ENCODE results near the gene DUSP8. TPM values are rescaled to one million over a fixed set of nuclear protein-coding genes. Genes with fewer than 3 reads are reported as not detected.

Gene DUSP8
- total RNA-seq, 4 donors from 2014 or later = 1.9 to 4.8 (median 3.0) TPM

GRCh38 chr11:1536065-1536843 lies 35.8 kb downstream of the DUSP8 start:
- Histone ChIP-seq H3K36me3 (peaks cover 3% of the 10 kb centered on the region), H3K27me3 (no peaks in the 10 kb centered on the region), H3K27ac (no peak overlapping the region), H3K4me3 (no peak overlapping the region), H3K9me3 (no peaks in the 10 kb centered on the region), H3K4me1 (peaks cover 61% of the 10 kb centered on the region)
- no peak for TF ChIP-seq POLR2AphosphoS5 (IDR thresholded peaks at IDR 0.05)
- no peak for TF ChIP-seq EP300 (IDR thresholded peaks at IDR 0.05)
- no peak for TF ChIP-seq CTCF (IDR thresholded peaks at IDR 0.05)
- no peak for TF ChIP-seq POLR2A (IDR thresholded peaks at IDR 0.05)
- no peak for DNase-seq (ENCODE audit: low spot score in 2 of 2)
- WGBS = 60% methylated on average over 16 of the region's 16 CpGs

GRCh38 chr11:1534682-1535081 lies 37.4 kb downstream of the DUSP8 start:
- no peak for TF ChIP-seq EP300 (IDR thresholded peaks at IDR 0.05)
- TF ChIP-seq POLR2AphosphoS5 (IDR thresholded peaks at IDR 0.05) = no peak
- TF ChIP-seq CTCF (IDR thresholded peaks at IDR 0.05) = no peak
- no peak for TF ChIP-seq POLR2A (IDR thresholded peaks at IDR 0.05)
- H3K27ac ChIP-seq = no peak overlapping the region
- DNase-seq (ENCODE audit: low spot score in 2 of 2) = no peak
- WGBS = 67% methylated on average over 14 of the region's 14 CpGs
- no peaks in the 10 kb centered on the region for H3K9me3 ChIP-seq
- H3K36me3 ChIP-seq = peaks cover 3% of the 10 kb centered on the region
- no peak overlapping the region for H3K4me3 ChIP-seq
- H3K27me3 ChIP-seq = no peaks in the 10 kb centered on the region
- H3K4me1 ChIP-seq = peaks cover 75% of the 10 kb centered on the region

GRCh38 chr11:1534171-1534570 lies 37.9 kb downstream of the DUSP8 start:
- Histone ChIP-seq H3K4me1 (peaks cover 80% of the 10 kb centered on the region), H3K27ac (no peak overlapping the region), H3K27me3 (no peaks in the 10 kb centered on the region), H3K4me3 (no peak overlapping the region), H3K36me3 (peaks cover 3% of the 10 kb centered on the region), H3K9me3 (no peaks in the 10 kb centered on the region)
- no peak for TF ChIP-seq POLR2AphosphoS5 (IDR thresholded peaks at IDR 0.05)
- TF ChIP-seq EP300 (IDR thresholded peaks at IDR 0.05) = no peak
- TF ChIP-seq CTCF (IDR thresholded peaks at IDR 0.05) = no peak
- no peak for TF ChIP-seq POLR2A (IDR thresholded peaks at IDR 0.05)
- DNase-seq (ENCODE audit: low spot score in 2 of 2) = no peak
- 72% methylated on average over 6 of the region's 7 CpGs for WGBS

- Histone ChIP-seq H3K36me3 (peaks cover 3% of the 10 kb centered on the region), H3K9me3 (no peaks in the 10 kb centered on the region), H3K4me3 (peak overlapping the region; percentile 5), H3K27ac (peak overlapping the region; percentile 83), H3K4me1 (peaks cover 89% of the 10 kb centered on the region), H3K27me3 (no peaks in the 10 kb centered on the region)
- DNase-seq (ENCODE audit: low spot score in 2 of 2) = no peak
- TF ChIP-seq CTCF (IDR thresholded peaks at IDR 0.05) (no peak), POLR2AphosphoS5 (IDR thresholded peaks at IDR 0.05) (no peak), POLR2A (IDR thresholded peaks at IDR 0.05) (no peak), EP300 (IDR thresholded peaks at IDR 0.05) (no peak)
- WGBS = 78% methylated on average over 4 of the region's 10 CpGs
Observed at GRCh38 chr11:1533342-1533725, 38.7 kb downstream of the DUSP8 start.

GRCh38 chr11:1532606-1533341 lies 39.3 kb downstream of the DUSP8 start:
- no peak for TF ChIP-seq POLR2AphosphoS5 (IDR thresholded peaks at IDR 0.05)
- no peak for TF ChIP-seq CTCF (IDR thresholded peaks at IDR 0.05)
- TF ChIP-seq EP300 (IDR thresholded peaks at IDR 0.05) = no peak
- no peak for TF ChIP-seq POLR2A (IDR thresholded peaks at IDR 0.05)
- H3K36me3 ChIP-seq = peaks cover 3% of the 10 kb centered on the region
- 56% methylated on average over 19 of the region's 20 CpGs for WGBS
- H3K27me3 ChIP-seq = no peaks in the 10 kb centered on the region
- peak overlapping the region; percentile 83 for H3K27ac ChIP-seq
- no peaks in the 10 kb centered on the region for H3K9me3 ChIP-seq
- H3K4me1 ChIP-seq = peaks cover 94% of the 10 kb centered on the region
- peak overlapping the region; percentile 5 for H3K4me3 ChIP-seq
- no peak for DNase-seq (ENCODE audit: low spot score in 2 of 2)

Measured in suprapubic skin (tissue), 4 donors.